Activated CD8-positive, alpha-beta memory T cell treated with anti-CD3 and anti-CD28 coated beads, Interleukin-2, amount 50 U/mL, for 1 hour (primary cell): ENCODE data around the gene RAB28.

Source experiments
- DNase-seq: peaks from one replicate; pipeline ENCODE4 v3.0.0-alpha.2; 2020; ENCODE audit errors: extremely low read depth

The RAB28 gene

GRCh38 chr4:13484122-13484748 lies at the start of gene RAB28:
Gene RAB28, minus strand, starts transcription at chr4:13484340.
- DNase-seq, result peak; percentile 75

- no peak for DNase-seq
Measured at GRCh38 chr4:13531625-13531998, 47.5 kb upstream of the RAB28 start.

- DNase-seq, result no peak
Measured at GRCh38 chr4:13530823-13531624, 46.9 kb upstream of the RAB28 start.

- DNase-seq, result no peak
Measured at GRCh38 chr4:13529128-13529919, 45.2 kb upstream of the RAB28 start.

- DNase-seq, result no peak
Measured at GRCh38 chr4:13528821-13529127, 44.6 kb upstream of the RAB28 start.

- no peak for DNase-seq
Measured at GRCh38 chr4:13527981-13528820, 44.1 kb upstream of the RAB28 start.

- DNase-seq, result no peak
Measured at GRCh38 chr4:13527192-13527980, 43.2 kb upstream of the RAB28 start.

GRCh38 chr4:13526658-13527057 lies 42.5 kb upstream of the RAB28 start:
- DNase-seq, result no peak

GRCh38 chr4:13525606-13526281 lies 41.6 kb upstream of the RAB28 start:
- no peak for DNase-seq

- DNase-seq, result no peak
Measured at GRCh38 chr4:13524504-13525243, 40.5 kb upstream of the RAB28 start.

GRCh38 chr4:13523591-13524503 lies 39.7 kb upstream of the RAB28 start:
- no peak for DNase-seq

- DNase-seq, result no peak
Measured at GRCh38 chr4:13523105-13523477, 39.0 kb upstream of the RAB28 start.

- no peak for DNase-seq
Measured at GRCh38 chr4:13522282-13523104, 38.4 kb upstream of the RAB28 start.

- DNase-seq, result no peak
Measured at GRCh38 chr4:13521047-13521446, 36.9 kb upstream of the RAB28 start.

- DNase-seq, result no peak
Measured at GRCh38 chr4:13516315-13516860, 32.2 kb upstream of the RAB28 start.

GRCh38 chr4:13515268-13515667 lies 31.1 kb upstream of the RAB28 start:
- DNase-seq, result no peak

- no peak for DNase-seq
Measured at GRCh38 chr4:13514722-13515121, 30.6 kb upstream of the RAB28 start.

- DNase-seq, result no peak
Measured at GRCh38 chr4:13511101-13511500, 27.0 kb upstream of the RAB28 start.
